A549 (cell line): Measurements from ENCODE around the gene PITPNM3. TPM values are rescaled to one million over a fixed set of nuclear protein-coding genes. Genes with fewer than 3 reads are reported as not detected.

ENCODE experiments used
- ATAC-seq, 2 experiments: fragments of 200-7000 bp in 1 of 2; fragments of >200 bp in 1 of 2; cut with Nextera tagmentation in 1 of 2; cut with Tn5 transposase in 1 of 2; 3 replicates each; pipeline versions ENCODE4 v1.8.0 to v1.9.1; 2018 to 2020; ENCODE audit warnings: mild to moderate bottlenecking in 1 of 2, moderate library complexity in 1 of 2
- CTCF ChIA-PET: fragments of 300-600 bp; sonication (Branson Sonifier 250); formaldehyde crosslinking; extraction: SDS; loops from one replicate; lab custom pipeline; 2021; ENCODE audit warnings: antibody characterized with exemption, inconsistent platforms; lab: Yijun Ruan, JAX
- POLR2A ChIA-PET: fragments of 350-600 bp; formaldehyde crosslinking; extraction: SDS; loops from one replicate; lab custom pipeline; 2021; ENCODE audit warnings: antibody characterized with exemption, inconsistent platforms; lab: Yijun Ruan, JAX
- DNase-seq, 2 experiments: peaks; one replicate each; pipeline versions ENCODE4 v3.0.0 to v3.0.0-alpha.2; 2011 to 2016; ENCODE audit warnings: low read depth in 1 of 2, low spot score in 1 of 2
- FAIRE-seq: peaks from 2 replicates; lab custom pipeline; 2011; peaks lifted over from hg19 to GRCh38; lab: Jason Lieb, UNC
- H3K27ac ChIP-seq, 2 experiments: fragments of >200 bp; sonication (Bioruptor Twin); formaldehyde crosslinking; 3 replicates each; pipeline ENCODE4 v1.5.1; 2016 to 2017
- H3K4me1 ChIP-seq: fragments of >200 bp; sonication (Bioruptor Twin); formaldehyde crosslinking; 3 replicates; pipeline ENCODE4 v1.6.1; 2016
- H3K4me2 ChIP-seq: fragments of >200 bp; sonication (Bioruptor Twin); formaldehyde crosslinking; 3 replicates; pipeline ENCODE4 v1.6.1; 2016
- H3K4me3 ChIP-seq: fragments of >200 bp; sonication (Bioruptor Twin); formaldehyde crosslinking; 3 replicates; pipeline ENCODE4 v1.5.1; 2016
- H3K9me3 ChIP-seq: fragments of >200 bp; sonication (Bioruptor Twin); formaldehyde crosslinking; 3 replicates; pipeline ENCODE4 v1.6.1; 2016
- BHLHE40 ChIP-seq: IDR thresholded peaks from 2 replicates; pipeline ENCODE4 v1.6.1; 2012; ENCODE audit warnings: low read depth, low read length, inconsistent platforms
- CEBPB ChIP-seq, 2 experiments: fragments of >200 bp in 1 of 2; sonication (Bioruptor Twin) in 1 of 2; formaldehyde crosslinking in 1 of 2; IDR thresholded peaks; 2 replicates each; pipeline ENCODE4 v1.6.1; 2012 to 2016
- CHD2 ChIP-seq: fragments of 150-350 bp; IDR thresholded peaks from 2 replicates; pipeline ENCODE4 v1.6.1; 2014; ENCODE audit warnings: low read length; ENCODE audit not compliant: partially characterized antibody
- EHF ChIP-seq: fragments of 250-450 bp; sonication (Bioruptor Pico); IDR thresholded peaks from 2 replicates; pipeline ENCODE4 v1.5.0; 2020; ENCODE audit warnings: mild to moderate bottlenecking
- EHMT2 ChIP-seq: fragments of 200-600 bp; sonication (generic); IDR thresholded peaks from 2 replicates; pipeline ENCODE4 v1.6.1; 2016; ENCODE audit warnings: antibody characterized with exemption, low read depth, mild to moderate bottlenecking, moderate library complexity
- ESRRA ChIP-seq: fragments of 150-350 bp; IDR thresholded peaks from 2 replicates; pipeline ENCODE4 v1.6.1; 2014; ENCODE audit warnings: mild to moderate bottlenecking, low read length, borderline replicate concordance
- FOSB ChIP-seq: fragments of 250-450 bp; sonication (Bioruptor Pico); IDR thresholded peaks from 2 replicates; pipeline ENCODE4 v1.5.0; 2020; ENCODE audit warnings: mild to moderate bottlenecking, moderate library complexity
- FOSL2 ChIP-seq, 2 experiments: fragments of 450-650 bp in 1 of 2; fragments of >200 bp in 1 of 2; sonication (Bioruptor Twin) in 1 of 2; formaldehyde crosslinking; IDR thresholded peaks; 2 replicates each; pipeline versions ENCODE4 v1.5.0 to v1.6.1; 2016 to 2020; ENCODE audit warnings: mild to moderate bottlenecking in 1 of 2, moderate library complexity in 1 of 2
- FOXS1 ChIP-seq: fragments of 250-450 bp; sonication (Bioruptor Pico); IDR thresholded peaks from 2 replicates; pipeline ENCODE4 v1.5.0; 2020; ENCODE audit warnings: mild to moderate bottlenecking, moderate library complexity
- GATA3 ChIP-seq: IDR thresholded peaks from 2 replicates; pipeline ENCODE4 v1.6.1; 2012; ENCODE audit warnings: borderline replicate concordance
- HEYL ChIP-seq: fragments of 250-450 bp; sonication (Bioruptor Pico); IDR thresholded peaks from 2 replicates; pipeline ENCODE4 v1.8.0; 2021; ENCODE audit warnings: mild to moderate bottlenecking, moderate library complexity
- HOXB13 ChIP-seq: fragments of 250-450 bp; sonication (Bioruptor Pico); IDR thresholded peaks from 2 replicates; pipeline ENCODE4 v1.5.0; 2020; ENCODE audit warnings: low read depth, mild to moderate bottlenecking, moderate library complexity
- JUNB ChIP-seq: fragments of >200 bp; sonication (Bioruptor Twin); formaldehyde crosslinking; IDR thresholded peaks from 2 replicates; pipeline ENCODE4 v1.6.1; 2016
- MAX ChIP-seq: IDR thresholded peaks from 2 replicates; pipeline ENCODE4 v1.6.1; 2012
- MAZ ChIP-seq: fragments of 150-350 bp; IDR thresholded peaks from 2 replicates; pipeline ENCODE4 v1.6.1; 2014; ENCODE audit warnings: antibody characterized with exemption, low read depth, low read length, borderline replicate concordance
- MYC ChIP-seq: IDR thresholded peaks from 2 replicates; pipeline ENCODE4 v1.6.1; 2012; ENCODE audit warnings: mild to moderate bottlenecking, inconsistent platforms, low read length, improper control_type of control experiment, borderline replicate concordance
- NFE2L2 ChIP-seq: fragments of 150-350 bp; conservative IDR thresholded peaks from 2 replicates; pipeline ENCODE4 v1.6.1; 2014; ENCODE audit warnings: low read length
- RFX5 ChIP-seq: fragments of 450-650 bp; IDR thresholded peaks from 2 replicates; pipeline ENCODE4 v1.7.1; 2014; ENCODE audit warnings: antibody characterized with exemption, mild to moderate bottlenecking, moderate library complexity
- SMC3 ChIP-seq: fragments of >200 bp; sonication (Bioruptor Twin); formaldehyde crosslinking; IDR thresholded peaks from 3 replicates; pipeline ENCODE4 v1.6.1; 2018; ENCODE audit warnings: inconsistent platforms
- TFCP2L1 ChIP-seq: fragments of 250-450 bp; sonication (Bioruptor Pico); IDR thresholded peaks from 2 replicates; pipeline ENCODE4 v1.5.0; 2021; ENCODE audit warnings: mild to moderate bottlenecking
- ZFP36 ChIP-seq: fragments of 450-650 bp; IDR thresholded peaks from 2 replicates; pipeline ENCODE4 v1.6.1; 2014; ENCODE audit warnings: borderline replicate concordance; ENCODE audit not compliant: partially characterized antibody
- WGBS: methylation state at CpG from one replicate; pipeline ENCODE4 v1.1.6; 2017; ENCODE audit errors: missing lambda C conversion rate; 5-methylcytosine and 5-hydroxymethylcytosine counted together
- polyA plus RNA-seq, 4 experiments: library from polyadenylated mRNA; depleted of rRNA in 3 of 4; stranded (reverse); fragments of >200 nt; fragmentation: RNase III in 1 of 4; extraction: RNeasy Plus Mini Kit Qiagen cat#74134 plus additional on column Dnase treatment in 1 of 4; gene quantifications; 2 replicates in 3 of 4; 3 replicates in 1 of 4; pipeline ENCODE4 v1.2.3, GENCODE V29; 2011 to 2017
- TF ChIP-seq, protein P1 (sequence below): IDR thresholded peaks from 2 replicates; pipeline ENCODE4 v1.6.1; 2012
- TF ChIP-seq, protein P2 (sequence below): fragments of >200 bp; sonication (Bioruptor Twin); formaldehyde crosslinking; IDR thresholded peaks from 3 replicates; pipeline ENCODE4 v1.6.1; 2016

Gene PITPNM3
- polyA plus RNA-seq, 2 of the 4 experiments (the other 2 are of a cell fraction) = 0.80 to 2.2 TPM

DNA sequence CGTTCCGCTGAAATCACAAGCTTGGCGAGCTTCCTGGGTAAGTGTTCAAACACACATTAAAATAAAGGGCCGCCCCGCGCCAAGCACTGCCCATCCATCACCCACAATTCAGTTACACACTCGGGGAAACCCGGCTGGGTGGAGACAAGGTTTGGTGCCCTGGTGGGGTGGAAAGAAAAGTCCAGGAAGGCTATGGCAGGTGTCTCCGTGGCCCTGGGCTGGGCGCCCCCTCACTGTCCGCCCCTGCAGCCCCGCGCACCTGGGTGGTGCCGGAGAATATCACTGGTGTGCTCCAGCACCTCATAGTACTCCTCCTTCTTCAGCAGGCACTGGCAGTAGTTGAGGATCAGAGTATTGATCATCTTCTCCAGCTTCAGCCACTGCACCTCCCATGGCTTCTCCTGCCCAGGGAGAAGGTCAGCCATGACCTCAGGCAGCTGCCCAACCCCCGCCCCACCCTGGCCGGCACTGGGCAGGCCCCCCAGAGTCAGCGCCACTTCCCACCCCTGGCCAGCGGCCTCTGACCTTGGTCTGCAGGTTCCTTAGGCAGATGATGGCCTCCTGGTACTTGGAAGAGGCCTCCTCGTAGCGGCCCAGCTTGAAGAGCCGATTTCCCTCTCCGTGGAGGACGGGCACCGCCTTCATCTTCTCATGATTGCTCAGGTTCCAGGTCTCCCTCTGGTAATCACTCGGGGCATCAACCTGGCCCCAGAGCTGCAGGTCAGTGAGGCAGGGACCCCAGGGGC lies 129.8 kb downstream of the PITPNM3 start:
- DNase-seq (no peak), ATAC-seq (no peak), FAIRE-seq (no peak)
- WGBS = 69% methylated on average over 20 of the region's 25 CpGs
- Histone ChIP-seq H3K9me3 (peaks cover 15% of the 10 kb centered on the region; the same call in 2 of the 3 replicates), H3K4me1 (no peaks in the 10 kb centered on the region), H3K4me3 (no peak overlapping the region), H3K27ac (no peak overlapping the region), H3K4me2 (no peak overlapping the region)
- TF ChIP-seq HOXB13 (CRISPR knock-in tag) (no peak), MAZ (no peak), JUNB (no peak), FOSB (CRISPR knock-in tag) (no peak), CHD2 (no peak), EHF (no peak), ZFP36 (no peak), FOSL2 (IDR thresholded peaks at IDR 0.05) (no peak), FOSL2 (CRISPR knock-in tag; IDR thresholded peaks at IDR 0.05) (no peak), MAX (no peak), BHLHE40 (no peak), TFCP2L1 (CRISPR knock-in tag) (no peak)
- TF ChIP-seq, protein P1, sequence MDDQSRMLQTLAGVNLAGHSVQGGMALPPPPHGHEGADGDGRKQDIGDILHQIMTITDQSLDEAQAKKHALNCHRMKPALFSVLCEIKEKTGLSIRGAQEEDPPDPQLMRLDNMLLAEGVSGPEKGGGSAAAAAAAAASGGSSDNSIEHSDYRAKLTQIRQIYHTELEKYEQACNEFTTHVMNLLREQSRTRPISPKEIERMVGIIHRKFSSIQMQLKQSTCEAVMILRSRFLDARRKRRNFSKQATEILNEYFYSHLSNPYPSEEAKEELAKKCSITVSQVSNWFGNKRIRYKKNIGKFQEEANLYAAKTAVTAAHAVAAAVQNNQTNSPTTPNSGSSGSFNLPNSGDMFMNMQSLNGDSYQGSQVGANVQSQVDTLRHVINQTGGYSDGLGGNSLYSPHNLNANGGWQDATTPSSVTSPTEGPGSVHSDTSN = no peak
- ChIA-PET POLR2A (no interaction called here), CTCF (interaction anchor here (0.8 to 21.4 kb wide), 7 partner anchors 9 to 842 kb away, joined by 3 to 394 read pairs (median 4); partner anchors contain the start of genes AIPL1 and NLRP1)

DNA sequence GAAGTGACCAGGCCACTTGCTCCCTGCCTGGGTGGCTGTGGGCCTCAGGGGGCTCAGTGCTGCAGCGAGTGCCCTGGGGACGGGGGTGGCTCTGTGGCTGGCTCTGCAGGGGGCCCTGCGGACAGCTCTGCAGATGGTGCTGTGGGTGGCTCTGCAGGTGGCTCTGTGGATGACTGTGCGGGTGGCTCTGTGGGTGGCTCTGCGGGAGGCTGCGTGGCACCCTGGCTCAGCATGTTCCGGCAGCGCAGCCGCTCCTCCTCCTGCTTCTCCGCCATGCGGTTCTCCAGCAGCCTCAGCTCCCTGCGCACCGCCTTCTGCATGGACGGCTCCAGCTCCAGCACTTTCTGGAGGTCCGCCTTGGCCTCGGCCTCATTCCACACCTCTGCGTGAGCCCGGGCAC lies 130.9 kb downstream of the PITPNM3 start:
- WGBS = 84% methylated on average over 18 of the region's 18 CpGs
- Histone ChIP-seq H3K4me1 (no peaks in the 10 kb centered on the region), H3K27ac (no peak overlapping the region), H3K4me2 (no peak overlapping the region), H3K9me3 (0 out of 3 replicates have a peak, but pooled peaks cover 5% of the 10 kb centered on the region), H3K4me3 (no peak overlapping the region)
- FAIRE-seq (no peak), DNase-seq (no peak), ATAC-seq (no peak)
- CTCF ChIA-PET = interaction anchor here (0.5 to 21.4 kb wide), 10 partner anchors 10 to 1716 kb away, joined by 3 to 394 read pairs (median 4); partner anchors contain the start of genes AIPL1 and NLRP1
- POLR2A ChIA-PET = no interaction called here
- TF ChIP-seq, protein P2, sequence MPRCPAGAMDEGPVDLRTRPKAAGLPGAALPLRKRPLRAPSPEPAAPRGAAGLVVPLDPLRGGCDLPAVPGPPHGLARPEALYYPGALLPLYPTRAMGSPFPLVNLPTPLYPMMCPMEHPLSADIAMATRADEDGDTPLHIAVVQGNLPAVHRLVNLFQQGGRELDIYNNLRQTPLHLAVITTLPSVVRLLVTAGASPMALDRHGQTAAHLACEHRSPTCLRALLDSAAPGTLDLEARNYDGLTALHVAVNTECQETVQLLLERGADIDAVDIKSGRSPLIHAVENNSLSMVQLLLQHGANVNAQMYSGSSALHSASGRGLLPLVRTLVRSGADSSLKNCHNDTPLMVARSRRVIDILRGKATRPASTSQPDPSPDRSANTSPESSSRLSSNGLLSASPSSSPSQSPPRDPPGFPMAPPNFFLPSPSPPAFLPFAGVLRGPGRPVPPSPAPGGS = no peak
- TF ChIP-seq RFX5 (no peak), ESRRA (no peak), HEYL (CRISPR knock-in tag) (no peak)
- TF ChIP-seq, all 56 proteins: peak for 0

- no peak for DNase-seq
- no peak for ATAC-seq
- no peaks in the 10 kb centered on the region for H3K9me3 ChIP-seq
- 32% methylated on average over 14 of the region's 14 CpGs for WGBS
- H3K4me2 ChIP-seq = no peak overlapping the region
- ChIA-PET CTCF (interaction anchor here (0.8 to 21.4 kb wide), 9 partner anchors 11 to 927 kb away, joined by 3 to 394 read pairs (median 11); partner anchors contain the start of gene AIPL1), POLR2A (no interaction called here)
- H3K27ac ChIP-seq = no peak overlapping the region
- FAIRE-seq = no peak
- H3K4me1 ChIP-seq = no peaks in the 10 kb centered on the region
- H3K4me3 ChIP-seq = no peak overlapping the region
- TF ChIP-seq FOXS1 (CRISPR knock-in tag) (no peak), CEBPB (IDR thresholded peaks at IDR 0.05) (no peak), TFCP2L1 (CRISPR knock-in tag) (no peak), MAX (no peak), NFE2L2 (no peak), MYC (no peak), EHMT2 (no peak), SMC3 (no peak), EHF (no peak), GATA3 (no peak)
These were observed 132.4 kb downstream of the PITPNM3 start for GRCh38 chr17:6423931-6424330.
